Ascending aorta (tissue), 2 donors: ENCODE data around the gene NSD1. TPM values are rescaled to one million over a fixed set of nuclear protein-coding genes. Genes with fewer than 3 reads are reported as not detected.
A peak's percentile ranks its signal among the peaks of the same experiment; 100 is the strongest.
"Not testable (repeated sequence)": the region's sequence is repeated elsewhere in the genome, so short reads cannot be mapped to it uniquely, and the experiment has no call there.

ENCODE experiments used
- DNase-seq, 2 donors: peaks; one replicate each; pipeline ENCODE4 v3.0.0-alpha.2; 2019; ENCODE audit warnings: low spot score in 2 of 2
- H3K27ac ChIP-seq, 2 donors: fragments of 200-600 bp; sonication (generic); one replicate each; pipeline ENCODE4 v1.5.1; 2016 to 2017; ENCODE audit warnings: mild to moderate bottlenecking in 1 of 2
- H3K27me3 ChIP-seq: fragments of 200-600 bp; sonication (generic); one replicate; pipeline ENCODE4 v1.5.1; 2017
- H3K36me3 ChIP-seq, 2 donors: fragments of 200-600 bp; sonication (generic); one replicate each; pipeline ENCODE4 v1.5.1; 2016
- H3K4me1 ChIP-seq, 2 donors: fragments of 200-600 bp; sonication (generic); one replicate each; pipeline ENCODE4 v1.5.1; 2016 to 2017; ENCODE audit warnings: mild to moderate bottlenecking in 1 of 2
- H3K4me3 ChIP-seq, 2 donors: fragments of 200-600 bp; sonication (generic); one replicate each; pipeline ENCODE4 v1.5.1; 2016 to 2017; ENCODE audit warnings: mild to moderate bottlenecking in 1 of 2
- H3K9me3 ChIP-seq, 2 donors: fragments of 200-600 bp; sonication (generic); one replicate each; pipeline ENCODE4 v1.5.1; 2016
- CTCF ChIP-seq, 3 experiments: fragments of 200-600 bp in 2 of 3; fragments of 450-650 bp in 1 of 3; sonication (generic) in 2 of 3; IDR thresholded peaks; one replicate each; pipeline ENCODE4 v1.5.1; 2016 to 2019; ENCODE audit warnings: antibody characterized with exemption in 3 of 3, mild to moderate bottlenecking in 1 of 3, moderate library complexity in 1 of 3
- intact Hi-C: fragments of 100-400 bp; cut with DNase I; formaldehyde crosslinking; loops from one replicate; pipeline ENCODE4 v1.15.1; 2023
- total RNA-seq: library from RNA; depleted of rRNA; stranded (reverse); fragments of >200 nt; gene quantifications from one replicate; pipeline ENCODE4 v1.1.0, GENCODE V29; 2016

Gene NSD1
- total RNA-seq, 1 donor from 2014 or later = 22.7 TPM

- no peaks in the 10 kb centered on the region for H3K27me3 ChIP-seq
- intact Hi-C loops = loop anchor here (2.0 to 10.0 kb wide), 5 partner anchors 172 to 851 kb away; partner anchors contain the start of genes B4GALT7, NHP2, NSD1 and TSPAN17
- TF ChIP-seq CTCF (IDR thresholded peaks at IDR 0.05) = no peak
- DNase-seq = no peak
- no peaks in the 10 kb centered on the region for H3K9me3 ChIP-seq
- H3K27ac ChIP-seq = peak overlapping the region; percentile 80 to 88
- peaks cover 2 to 27% of the 10 kb centered on the region in 2 donors for H3K36me3 ChIP-seq
- peaks cover 3 to 31% of the 10 kb centered on the region in 2 donors for H3K4me1 ChIP-seq
- H3K4me3 ChIP-seq = peak overlapping the region; percentile 72 to 90
Observed at GRCh38 chr5:177303925-177304391, 170.4 kb downstream of the NSD1 start.

GRCh38 chr5:177304392-177305119 is 171.0 kb downstream of the NSD1 start:
- Histone ChIP-seq H3K27ac (peak overlapping the region in 1 of 2 donors; percentile 88), H3K9me3 (no peaks in the 10 kb centered on the region), H3K4me1 (peaks cover 3 to 31% of the 10 kb centered on the region in 2 donors), H3K27me3 (no peaks in the 10 kb centered on the region), H3K36me3 (peaks cover 2 to 29% of the 10 kb centered on the region in 2 donors), H3K4me3 (peak overlapping the region; percentile 72 to 90)
- intact Hi-C loops = loop anchor here (5.0 to 10.0 kb wide), 4 partner anchors 172 to 850 kb away; partner anchors contain the start of genes B4GALT7, NHP2, NSD1 and TSPAN17
- DNase-seq = no peak
- no peak for TF ChIP-seq CTCF (IDR thresholded peaks at IDR 0.05)

- H3K27me3 ChIP-seq, H3K4me3 ChIP-seq, H3K9me3 ChIP-seq, H3K27ac ChIP-seq: not testable (repeated sequence)
- DNase-seq = peak in 1 of 2 donors; percentile 35
- Histone ChIP-seq H3K36me3 (peaks cover 2 to 29% of the 10 kb centered on the region in 2 donors), H3K4me1 (peaks cover 4 to 28% of the 10 kb centered on the region in 2 donors)
- intact Hi-C loops = loop anchor here (10.0 kb wide), 2 partner anchors 661 to 849 kb away; partner anchors contain the start of genes NHP2 and TSPAN17
Observed at GRCh38 chr5:177306103-177306640, 172.6 kb downstream of the NSD1 start.

GRCh38 chr5:177306674-177307543 is 173.3 kb downstream of the NSD1 start:
- H3K27ac ChIP-seq = no peak overlapping the region
- H3K4me3 ChIP-seq = no peak overlapping the region
- intact Hi-C loops = loop anchor here (10.0 kb wide), 2 partner anchors 662 to 848 kb away; partner anchors contain the start of genes NHP2 and TSPAN17
- no peaks in the 10 kb centered on the region for H3K9me3 ChIP-seq
- no peak for TF ChIP-seq CTCF (IDR thresholded peaks at IDR 0.05)
- H3K4me1 ChIP-seq = peaks cover 10 to 32% of the 10 kb centered on the region in 2 donors
- no peaks in the 10 kb centered on the region for H3K27me3 ChIP-seq
- DNase-seq = peak in 1 of 2 donors; percentile 68
- peaks cover 2 to 29% of the 10 kb centered on the region in 2 donors for H3K36me3 ChIP-seq

GRCh38 chr5:177307544-177308363 is 174.2 kb downstream of the NSD1 start:
- intact Hi-C loops = loop anchor here (10.0 kb wide), 2 partner anchors 663 to 847 kb away; partner anchors contain the start of genes NHP2 and TSPAN17
- Histone ChIP-seq H3K27ac (no peak overlapping the region), H3K27me3 (no peaks in the 10 kb centered on the region), H3K36me3 (peaks cover 2 to 29% of the 10 kb centered on the region in 2 donors), H3K4me3 (no peak overlapping the region), H3K9me3 (no peaks in the 10 kb centered on the region), H3K4me1 (peaks cover 14 to 30% of the 10 kb centered on the region in 2 donors)
- no peak for TF ChIP-seq CTCF (IDR thresholded peaks at IDR 0.05)
- no peak for DNase-seq
